Smooth muscle cell (in vitro differentiated cells): ENCODE results near the gene ARF4. TPM values are rescaled to one million over a fixed set of nuclear protein-coding genes. Genes with fewer than 3 reads are reported as not detected.

Source experiments
- DNase-seq: peaks from one replicate; lab custom pipeline; 2025; ENCODE audit not compliant: unreplicated experiment; lab: John Stamatoyannopoulos, UW
- H2AFZ ChIP-seq: fragments of 200-600 bp; sonication (generic); 2 replicates; pipeline ENCODE4 v1.6.0; 2016; ENCODE audit warnings: antibody characterized with exemption, low read depth, mild to moderate bottlenecking
- H3F3A ChIP-seq: fragments of 200-600 bp; sonication (generic); 2 replicates; pipeline ENCODE4 v1.6.0; 2017; ENCODE audit warnings: antibody characterized with exemption, low read depth
- H3K27ac ChIP-seq: fragments of 200-600 bp; sonication (generic); 2 replicates; pipeline ENCODE4 v1.5.1; 2016; ENCODE audit warnings: low read depth, mild to moderate bottlenecking
- H3K27me3 ChIP-seq: fragments of 200-600 bp; sonication (generic); 2 replicates; pipeline ENCODE4 v1.6.1; 2016; ENCODE audit warnings: low read depth, mild to moderate bottlenecking
- H3K36me3 ChIP-seq: fragments of 200-600 bp; sonication (generic); 2 replicates; pipeline ENCODE4 v1.5.1; 2016; ENCODE audit warnings: low read depth
- H3K4me1 ChIP-seq: fragments of 200-600 bp; sonication (generic); 2 replicates; pipeline ENCODE4 v1.5.1; 2016; ENCODE audit warnings: low read depth
- H3K4me2 ChIP-seq: fragments of 200-600 bp; sonication (generic); 2 replicates; pipeline ENCODE4 v1.6.0; 2016; ENCODE audit warnings: mild to moderate bottlenecking
- H3K4me3 ChIP-seq: fragments of 200-600 bp; sonication (generic); 2 replicates; pipeline ENCODE4 v1.5.1; 2016; ENCODE audit warnings: mild to moderate bottlenecking
- H3K79me2 ChIP-seq: fragments of 200-600 bp; sonication (generic); 2 replicates; pipeline ENCODE4 v1.6.0; 2016; ENCODE audit warnings: low read depth, mild to moderate bottlenecking
- H3K9ac ChIP-seq: fragments of 200-600 bp; sonication (generic); 2 replicates; pipeline ENCODE4 v1.6.0; 2016; ENCODE audit warnings: low read depth
- H3K9me3 ChIP-seq: fragments of 200-600 bp; sonication (generic); replicated peaks from 2 replicates; pipeline ENCODE4 v1.5.1; 2016; ENCODE audit warnings: low read depth
- H4K20me1 ChIP-seq: fragments of 200-600 bp; sonication (generic); 2 replicates; pipeline ENCODE4 v1.6.0; 2016; ENCODE audit warnings: low read depth
- WGBS: methylation state at CpG from one replicate; pipeline ENCODE4 v1.1.7; 2016; ENCODE audit warnings: low lambda C conversion rate; 5-methylcytosine and 5-hydroxymethylcytosine counted together
- polyA plus RNA-seq: library from polyadenylated mRNA; unstranded; fragments of >200 nt; fragmentation: Nextera tagmentation; extraction: Ambion mirVana; gene quantifications from 2 replicates; pipeline ENCODE4 v1.2.1, GENCODE V29; 2016
- total RNA-seq: library from RNA; depleted of rRNA; stranded (reverse); fragments of >200 nt; gene quantifications from 2 replicates; pipeline ENCODE4 v1.2.3, GENCODE V29; 2014
- TF ChIP-seq, protein P1 (sequence below): fragments of 200-600 bp; sonication (generic); IDR thresholded peaks from 2 replicates; pipeline ENCODE4 v1.5.1; 2017; ENCODE audit warnings: borderline replicate concordance, mild to moderate bottlenecking, antibody characterized with exemption; ENCODE audit not compliant: insufficient read depth, poor library complexity, severe bottlenecking

The ARF4 gene
- total and polyA plus RNA-seq, 2 experiments from 2014 or later, result 688 TPM

DNA sequence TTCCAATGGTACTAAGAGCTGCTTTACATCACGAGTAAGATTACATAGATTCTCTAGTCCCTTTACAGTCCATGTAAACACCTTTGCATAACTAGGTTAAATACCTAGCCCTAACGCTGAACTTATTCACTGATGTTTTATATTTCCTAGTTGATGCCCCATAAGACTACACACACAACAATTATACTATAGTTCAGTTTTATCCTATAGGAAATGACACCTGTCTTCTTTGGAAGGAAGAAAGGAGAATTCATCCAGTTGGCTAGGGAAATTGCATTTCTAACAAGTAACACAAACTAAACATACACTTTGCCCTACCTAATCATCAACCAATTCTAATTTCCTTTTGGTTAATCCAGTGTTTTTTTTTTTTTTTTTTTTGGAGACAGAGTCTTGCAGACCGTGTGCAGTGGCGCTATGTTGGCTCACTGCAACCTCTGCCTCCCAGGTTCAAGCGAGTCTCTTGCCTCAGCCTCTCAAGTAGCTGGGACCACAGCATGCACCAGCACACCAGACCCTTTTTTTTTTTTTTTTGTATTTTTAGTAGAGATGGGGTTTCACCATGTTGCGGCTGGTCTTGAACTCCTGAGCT lies 27.2 kb downstream of the ARF4 start:
- H3K9me3 ChIP-seq, result no peaks in the 10 kb centered on the region
- H3K4me1 ChIP-seq, result no peaks in the 10 kb centered on the region
- TF ChIP-seq, protein P1, sequence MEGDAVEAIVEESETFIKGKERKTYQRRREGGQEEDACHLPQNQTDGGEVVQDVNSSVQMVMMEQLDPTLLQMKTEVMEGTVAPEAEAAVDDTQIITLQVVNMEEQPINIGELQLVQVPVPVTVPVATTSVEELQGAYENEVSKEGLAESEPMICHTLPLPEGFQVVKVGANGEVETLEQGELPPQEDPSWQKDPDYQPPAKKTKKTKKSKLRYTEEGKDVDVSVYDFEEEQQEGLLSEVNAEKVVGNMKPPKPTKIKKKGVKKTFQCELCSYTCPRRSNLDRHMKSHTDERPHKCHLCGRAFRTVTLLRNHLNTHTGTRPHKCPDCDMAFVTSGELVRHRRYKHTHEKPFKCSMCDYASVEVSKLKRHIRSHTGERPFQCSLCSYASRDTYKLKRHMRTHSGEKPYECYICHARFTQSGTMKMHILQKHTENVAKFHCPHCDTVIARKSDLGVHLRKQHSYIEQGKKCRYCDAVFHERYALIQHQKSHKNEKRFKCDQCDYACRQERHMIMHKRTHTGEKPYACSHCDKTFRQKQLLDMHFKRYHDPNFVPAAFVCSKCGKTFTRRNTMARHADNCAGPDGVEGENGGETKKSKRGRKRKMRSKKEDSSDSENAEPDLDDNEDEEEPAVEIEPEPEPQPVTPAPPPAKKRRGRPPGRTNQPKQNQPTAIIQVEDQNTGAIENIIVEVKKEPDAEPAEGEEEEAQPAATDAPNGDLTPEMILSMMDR, result no peak
- H3K27me3 ChIP-seq, result no peaks in the 10 kb centered on the region
- no peak overlapping the region for H3K9ac ChIP-seq
- H3K4me3 ChIP-seq, result no peak overlapping the region
- peaks cover 53% of the 10 kb centered on the region for H3F3A ChIP-seq
- peaks cover 34% of the 10 kb centered on the region for H3K79me2 ChIP-seq
- H3K4me2 ChIP-seq, result no peak overlapping the region
- no peak overlapping the region for H2AFZ ChIP-seq
- H3K36me3 ChIP-seq, result peaks cover 49% of the 10 kb centered on the region
- peaks cover 99% of the 10 kb centered on the region for H4K20me1 ChIP-seq
- 89% methylated on average over 6 of the region's 6 CpGs for WGBS
- no peak overlapping the region for H3K27ac ChIP-seq
- DNase-seq, result no peak

DNA sequence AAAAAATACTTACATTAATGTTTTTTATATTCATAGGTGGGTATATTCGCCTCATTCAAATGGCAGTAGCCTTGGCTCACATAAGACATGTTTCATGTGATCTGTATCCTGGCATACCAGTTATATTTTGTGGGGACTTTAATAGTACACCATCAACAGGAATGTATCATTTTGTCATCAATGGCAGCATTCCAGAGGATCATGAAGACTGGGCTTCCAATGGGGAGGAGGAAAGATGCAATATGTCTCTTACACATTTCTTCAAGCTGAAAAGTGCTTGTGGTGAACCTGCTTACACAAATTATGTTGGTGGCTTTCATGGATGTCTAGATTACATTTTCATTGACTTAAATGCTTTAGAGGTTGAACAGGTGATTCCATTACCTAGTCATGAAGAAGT lies 37.6 kb downstream of the ARF4 start:
- Histone ChIP-seq H3K27ac (no peak overlapping the region), H3K9me3 (no peaks in the 10 kb centered on the region), H3K4me2 (peak overlapping the region; percentile 94), H2AFZ (no peak overlapping the region), H3K4me1 (peaks cover 7% of the 10 kb centered on the region), H3K9ac (no peak overlapping the region), H3K36me3 (no peaks in the 10 kb centered on the region), H3K4me3 (no peak overlapping the region), H3K27me3 (no peaks in the 10 kb centered on the region), H4K20me1 (peaks cover 47% of the 10 kb centered on the region), H3F3A (peaks cover 18% of the 10 kb centered on the region), H3K79me2 (peaks cover 38% of the 10 kb centered on the region)
- 93% methylated on average over 1 of the region's 1 CpG for WGBS
- DNase-seq, result no peak
- TF ChIP-seq, protein P1, result no peak

DNA sequence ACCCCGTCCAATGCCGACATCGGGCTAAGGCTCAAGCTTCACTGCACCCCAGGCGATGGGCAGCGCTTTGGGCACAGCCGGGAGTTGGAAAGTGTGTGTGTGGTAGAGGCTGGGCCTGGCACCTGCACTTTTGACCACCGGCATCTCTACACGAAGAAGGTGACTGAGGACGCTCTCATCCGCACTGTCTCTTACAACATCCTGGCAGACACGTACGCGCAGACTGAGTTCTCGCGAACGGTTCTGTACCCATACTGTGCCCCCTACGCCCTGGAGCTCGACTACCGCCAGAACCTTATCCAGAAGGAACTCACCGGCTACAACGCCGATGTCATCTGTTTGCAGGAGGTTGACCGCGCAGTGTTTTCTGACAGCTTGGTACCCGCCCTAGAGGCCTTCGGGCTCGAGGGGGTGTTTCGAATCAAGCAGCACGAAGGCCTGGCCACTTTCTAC lies 40.0 kb downstream of the ARF4 start:
- peaks cover 34% of the 10 kb centered on the region for H3K79me2 ChIP-seq
- peaks cover 6% of the 10 kb centered on the region for H3F3A ChIP-seq
- H4K20me1 ChIP-seq, result peaks cover 33% of the 10 kb centered on the region
- DNase-seq, result no peak
- H3K9me3 ChIP-seq, result no peaks in the 10 kb centered on the region
- H3K4me1 ChIP-seq, result peaks cover 7% of the 10 kb centered on the region
- 14% methylated on average over 29 of the region's 29 CpGs for WGBS
- H3K9ac ChIP-seq, result peak overlapping the region; percentile 88
- H3K4me3 ChIP-seq, result peak overlapping the region; percentile 84
- no peak overlapping the region for H2AFZ ChIP-seq
- no peaks in the 10 kb centered on the region for H3K27me3 ChIP-seq
- no peaks in the 10 kb centered on the region for H3K36me3 ChIP-seq
- TF ChIP-seq, protein P1, result no peak
- peak overlapping the region; percentile 94 for H3K4me2 ChIP-seq
- H3K27ac ChIP-seq, result peak overlapping the region; percentile 56
